Nucleus accumbens (tissue), 56 donors: ENCODE results near the gene SPDYE2B.
"Not testable (repeated sequence)": the region's sequence is repeated elsewhere in the genome, so short reads cannot be mapped to it uniquely, and the experiment has no call there.

Experiments used
- DNase-seq, 56 donors: peaks; one replicate each; lab custom pipeline; 2025; lab: John Stamatoyannopoulos, UW

Gene SPDYE2B

GRCh38 chr7:102698962-102699750 lies 49.0 kb downstream of the SPDYE2B start:
- DNase-seq, result not testable (repeated sequence)
